ENCODE results near the gene UCN3. TPM values are rescaled to one million over a fixed set of nuclear protein-coding genes. Genes with fewer than 3 reads are reported as not detected.
"Not testable (repeated sequence)": the region's sequence is repeated elsewhere in the genome, so short reads cannot be mapped to it uniquely, and the experiment has no call there.

The UCN3 gene
- total and polyA plus RNA-seq, 3 donors from 2014 or later, result not detected

DNA sequence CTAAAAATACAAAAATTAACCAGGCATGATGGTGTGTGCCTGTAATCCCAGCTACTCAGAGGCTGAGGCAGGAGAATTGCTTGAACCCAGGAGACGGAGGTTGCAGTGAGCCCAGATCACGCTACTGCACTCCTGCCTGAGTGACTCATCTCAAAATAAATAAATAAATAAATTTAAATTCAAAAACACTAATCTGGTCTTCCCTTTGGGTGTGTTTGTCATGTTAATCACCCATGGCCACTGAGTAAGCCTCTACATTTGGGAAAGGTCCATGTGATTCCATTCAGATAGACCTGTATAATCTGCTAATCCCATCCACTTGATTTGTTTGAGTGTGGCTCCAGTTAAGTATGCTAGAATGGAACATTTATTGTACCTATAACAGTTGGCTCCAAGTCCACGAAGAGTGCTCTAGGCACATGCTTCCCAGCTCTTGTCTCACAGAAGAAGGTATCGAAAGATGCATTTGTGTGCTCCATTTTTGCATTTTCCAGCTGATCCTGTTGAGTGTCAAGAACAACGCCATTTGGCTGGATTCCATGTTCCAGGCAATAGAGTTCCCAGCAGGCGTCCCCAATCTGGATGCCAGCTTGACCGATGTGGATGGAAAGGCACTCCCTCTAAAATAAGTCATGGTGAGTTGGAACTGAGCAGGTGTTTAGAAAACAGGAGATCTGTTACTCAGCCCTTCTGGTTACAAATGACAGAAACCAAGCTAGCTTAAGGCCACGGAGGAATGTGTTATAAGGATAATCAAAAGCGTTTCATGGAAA lies 35.9 kb downstream of the UCN3 start:
- Histone ChIP-seq H3K27ac (no peak overlapping the region), H3K4me1 (no peaks in the 10 kb centered on the region), H3K4me3 (no peak overlapping the region), H3K36me3 (ENCODE audit: low read depth, missing control alignments) (no peaks in the 10 kb centered on the region), H3K9me3 (no peaks in the 10 kb centered on the region), H3K27me3 (no peaks in the 10 kb centered on the region)
- WGBS, 2 donors, result 90 to 92% methylated on average over 9 of the region's 9 CpGs
- intact Hi-C loops (cut with DNase I; ENCODE audit: low total_unique reads), result no loop called here
- no peak for DNase-seq
- TF ChIP-seq, protein P1, sequence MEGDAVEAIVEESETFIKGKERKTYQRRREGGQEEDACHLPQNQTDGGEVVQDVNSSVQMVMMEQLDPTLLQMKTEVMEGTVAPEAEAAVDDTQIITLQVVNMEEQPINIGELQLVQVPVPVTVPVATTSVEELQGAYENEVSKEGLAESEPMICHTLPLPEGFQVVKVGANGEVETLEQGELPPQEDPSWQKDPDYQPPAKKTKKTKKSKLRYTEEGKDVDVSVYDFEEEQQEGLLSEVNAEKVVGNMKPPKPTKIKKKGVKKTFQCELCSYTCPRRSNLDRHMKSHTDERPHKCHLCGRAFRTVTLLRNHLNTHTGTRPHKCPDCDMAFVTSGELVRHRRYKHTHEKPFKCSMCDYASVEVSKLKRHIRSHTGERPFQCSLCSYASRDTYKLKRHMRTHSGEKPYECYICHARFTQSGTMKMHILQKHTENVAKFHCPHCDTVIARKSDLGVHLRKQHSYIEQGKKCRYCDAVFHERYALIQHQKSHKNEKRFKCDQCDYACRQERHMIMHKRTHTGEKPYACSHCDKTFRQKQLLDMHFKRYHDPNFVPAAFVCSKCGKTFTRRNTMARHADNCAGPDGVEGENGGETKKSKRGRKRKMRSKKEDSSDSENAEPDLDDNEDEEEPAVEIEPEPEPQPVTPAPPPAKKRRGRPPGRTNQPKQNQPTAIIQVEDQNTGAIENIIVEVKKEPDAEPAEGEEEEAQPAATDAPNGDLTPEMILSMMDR (IDR thresholded peaks at IDR 0.05), result no peak
- no peak for TF ChIP-seq POLR2A (IDR thresholded peaks at IDR 0.05)

DNA sequence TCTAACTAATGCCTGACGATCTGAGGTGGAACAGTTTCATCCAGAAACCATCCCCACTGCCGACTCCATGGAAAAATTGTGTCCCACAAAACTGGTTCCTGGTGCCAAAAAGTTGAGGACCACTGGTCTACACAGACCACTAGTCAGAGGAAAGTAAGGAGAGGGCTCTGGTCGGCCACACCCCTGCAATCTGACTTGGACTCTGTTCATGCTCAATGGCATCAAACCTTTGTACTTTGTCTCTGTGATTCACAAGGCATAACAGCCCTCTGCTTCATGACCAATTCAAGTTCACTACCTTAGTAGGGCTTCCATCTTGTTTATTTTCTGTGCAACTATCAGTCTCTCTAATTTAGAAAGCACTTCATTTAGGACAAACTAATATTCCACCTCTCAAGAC lies 38.0 kb downstream of the UCN3 start:
- intact Hi-C loops (cut with DNase I; ENCODE audit: low total_unique reads), result no loop called here
- H3K27ac ChIP-seq, result no peak overlapping the region
- H3K27me3 ChIP-seq, result no peaks in the 10 kb centered on the region
- no peaks in the 10 kb centered on the region for H3K36me3 ChIP-seq (ENCODE audit: low read depth, missing control alignments)
- no peak for DNase-seq
- H3K4me1 ChIP-seq, result no peaks in the 10 kb centered on the region
- no peaks in the 10 kb centered on the region for H3K9me3 ChIP-seq
- WGBS, 2 donors, result 94 to 97% methylated on average over 2 to 3 of the region's 3 CpGs
- TF ChIP-seq POLR2A (IDR thresholded peaks at IDR 0.05), result no peak
- TF ChIP-seq, protein P1 (IDR thresholded peaks at IDR 0.05), result no peak
- no peak overlapping the region for H3K4me3 ChIP-seq

DNA sequence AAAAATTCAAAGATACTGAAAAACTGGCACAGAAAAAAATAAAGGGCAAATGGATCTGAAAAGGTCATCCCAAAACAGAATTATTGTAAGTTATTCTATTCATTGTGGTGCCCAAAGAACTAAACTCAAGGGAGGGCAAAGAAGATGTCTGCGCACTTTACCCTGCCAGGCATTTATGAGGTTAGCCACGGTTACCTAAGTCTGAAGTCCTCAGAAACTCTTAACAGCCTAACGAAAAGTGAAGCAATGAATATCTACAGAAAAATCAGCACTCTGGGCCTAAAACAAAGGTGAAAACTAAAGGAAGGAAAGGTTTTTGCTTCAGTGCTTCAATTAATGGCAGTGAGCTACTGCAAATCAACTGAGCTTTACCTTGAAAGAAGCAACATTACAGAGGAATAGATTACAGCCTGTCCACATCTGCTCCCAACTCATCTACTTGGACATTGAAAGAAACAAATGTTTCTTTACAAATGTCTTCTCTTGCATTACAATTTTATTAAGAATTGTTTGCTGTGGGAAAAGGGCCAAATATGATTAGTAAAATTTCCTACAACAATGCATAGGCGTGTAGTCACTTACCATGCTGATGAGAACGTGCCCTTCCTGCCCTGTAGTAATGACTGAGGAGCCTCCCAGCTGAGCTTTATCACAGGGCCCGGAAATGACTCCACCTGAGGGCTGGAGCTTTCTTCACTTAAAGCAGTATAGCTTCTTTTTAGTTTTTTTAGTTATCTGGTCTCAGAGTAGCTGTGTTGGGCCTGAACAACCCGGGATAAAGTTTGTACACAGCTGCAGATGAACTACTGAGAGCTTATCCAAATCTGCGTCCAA lies 39.7 kb downstream of the UCN3 start, which contains the start of gene TUBAL3:
Gene TUBAL3 (minus strand): TSS at position 621 of the 834 bp plus-strand sequence. CDS start 36 bp downstream, at position 585.
- H3K4me1 ChIP-seq, result no peaks in the 10 kb centered on the region
- intact Hi-C loops (cut with DNase I; ENCODE audit: low total_unique reads), result no loop called here
- H3K4me3 ChIP-seq, result no peak within 1 kb of the TSS
- no peaks in the 10 kb centered on the region for H3K27me3 ChIP-seq
- H3K9me3 ChIP-seq, result no peaks in the 10 kb centered on the region
- TF ChIP-seq POLR2A (IDR thresholded peaks at IDR 0.05), result no peak
- TF ChIP-seq, protein P1 (IDR thresholded peaks at IDR 0.05), result no peak
- 58 to 69% methylated on average over 8 of the region's 8 CpGs for WGBS, 2 donors
- no peak within 1 kb of the TSS for H3K27ac ChIP-seq
- no peak for DNase-seq
- no peaks in the 10 kb centered on the region for H3K36me3 ChIP-seq (ENCODE audit: low read depth, missing control alignments)

DNA sequence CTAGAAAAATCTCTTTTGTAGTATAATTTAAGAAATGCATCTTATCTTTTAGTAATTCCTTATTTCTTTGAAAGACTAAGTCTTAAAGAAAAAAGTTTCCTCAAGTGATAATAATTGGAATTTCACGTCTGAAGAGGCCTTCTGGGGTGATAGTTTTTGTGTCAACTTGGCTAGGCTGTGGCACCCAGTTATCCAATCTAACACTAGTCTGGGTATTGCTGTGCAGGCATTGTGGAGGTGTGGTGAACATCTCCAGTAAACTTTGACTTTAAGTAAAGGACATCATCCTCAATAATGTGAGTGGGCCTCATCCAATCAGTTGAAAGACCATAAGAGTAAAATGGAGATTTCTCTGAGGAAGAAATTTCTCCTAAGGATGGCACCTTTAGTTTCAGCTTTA lies 42.2 kb downstream of the UCN3 start:
- Histone ChIP-seq H3K27me3 (no peaks in the 10 kb centered on the region), H3K9me3 (no peaks in the 10 kb centered on the region), H3K4me3 (no peak overlapping the region), H3K27ac (no peak overlapping the region), H3K36me3 (ENCODE audit: low read depth, missing control alignments) (no peaks in the 10 kb centered on the region), H3K4me1 (no peaks in the 10 kb centered on the region)
- no peak for TF ChIP-seq POLR2A (IDR thresholded peaks at IDR 0.05)
- TF ChIP-seq, protein P1 (IDR thresholded peaks at IDR 0.05), result no peak
- DNase-seq, result no peak
- WGBS, 2 donors, result 52 to 53% methylated on average over 1 of the region's 1 CpG
- intact Hi-C loops (cut with DNase I; ENCODE audit: low total_unique reads), result no loop called here

DNA sequence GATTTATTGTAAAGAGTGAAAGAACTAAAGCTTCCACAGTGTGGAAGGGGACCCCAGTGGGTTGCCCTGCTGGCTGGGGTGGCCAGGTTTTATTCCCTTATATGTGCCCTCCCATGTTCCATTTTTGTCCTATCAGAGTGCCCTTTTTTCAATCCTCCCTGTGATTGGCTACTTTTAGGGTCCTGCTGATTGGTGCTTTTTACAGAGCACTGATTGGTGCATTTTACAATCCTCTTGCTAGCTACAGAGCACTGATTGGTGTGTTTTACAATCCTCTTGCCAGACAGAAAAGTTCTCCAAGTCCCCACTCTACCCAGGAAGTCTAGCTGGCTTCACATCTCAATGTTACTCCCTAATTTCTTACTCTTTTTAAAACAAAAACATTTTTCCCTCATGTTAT lies 46.0 kb downstream of the UCN3 start:
- DNase-seq; H3K9me3 ChIP-seq; intact Hi-C loops (cut with DNase I; ENCODE audit: low total_unique reads); H3K4me3 ChIP-seq; H3K36me3 ChIP-seq (ENCODE audit: low read depth, missing control alignments); H3K27me3 ChIP-seq; H3K27ac ChIP-seq; H3K4me1 ChIP-seq: not testable (repeated sequence)

Measured in testis (tissue), 3 donors.